Neural progenitor cell (in vitro differentiated cells): Measurements from ENCODE around the gene SLC35A5.
"Not testable (repeated sequence)": the region's sequence is repeated elsewhere in the genome, so short reads cannot be mapped to it uniquely, and the experiment has no call there.

Experiments used
- EZH2 ChIP-seq: fragments of 200-600 bp; sonication (generic); IDR thresholded peaks from 2 replicates; pipeline ENCODE4 v1.6.1; 2017; ENCODE audit warnings: antibody characterized with exemption, mild to moderate bottlenecking, moderate library complexity
- EZH2phosphoT487 ChIP-seq: fragments of 200-600 bp; sonication (generic); IDR thresholded peaks from 2 replicates; pipeline ENCODE4 v1.6.1; 2017; ENCODE audit warnings: antibody characterized with exemption
- TF ChIP-seq, protein P1 (sequence below): fragments of 200-600 bp; sonication (generic); IDR thresholded peaks from 2 replicates; pipeline ENCODE4 v1.5.1; 2017; ENCODE audit warnings: antibody characterized with exemption, mild to moderate bottlenecking

DNA sequence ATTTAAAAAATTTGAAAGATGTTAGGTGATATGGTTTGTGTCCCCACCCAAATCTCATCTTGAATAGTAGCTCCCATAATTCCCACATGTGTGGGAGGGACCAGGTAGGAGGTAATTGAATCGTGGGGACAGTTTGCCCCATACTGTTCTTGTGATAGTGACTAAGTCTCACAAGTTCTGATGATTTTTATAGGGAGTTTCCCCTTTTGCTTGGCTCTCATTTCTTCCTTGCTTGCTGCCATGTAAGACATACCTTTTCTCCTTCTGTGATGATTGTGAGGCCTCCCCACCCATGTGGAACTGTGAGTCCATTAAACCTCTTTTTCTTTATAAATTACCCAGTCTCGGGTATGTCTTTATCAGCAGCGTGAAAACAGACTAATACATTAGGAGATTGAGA is 42.9 kb upstream of the SLC35A5 start:
- not testable (repeated sequence) for TF ChIP-seq EZH2, EZH2phosphoT487
- TF ChIP-seq, protein P1, sequence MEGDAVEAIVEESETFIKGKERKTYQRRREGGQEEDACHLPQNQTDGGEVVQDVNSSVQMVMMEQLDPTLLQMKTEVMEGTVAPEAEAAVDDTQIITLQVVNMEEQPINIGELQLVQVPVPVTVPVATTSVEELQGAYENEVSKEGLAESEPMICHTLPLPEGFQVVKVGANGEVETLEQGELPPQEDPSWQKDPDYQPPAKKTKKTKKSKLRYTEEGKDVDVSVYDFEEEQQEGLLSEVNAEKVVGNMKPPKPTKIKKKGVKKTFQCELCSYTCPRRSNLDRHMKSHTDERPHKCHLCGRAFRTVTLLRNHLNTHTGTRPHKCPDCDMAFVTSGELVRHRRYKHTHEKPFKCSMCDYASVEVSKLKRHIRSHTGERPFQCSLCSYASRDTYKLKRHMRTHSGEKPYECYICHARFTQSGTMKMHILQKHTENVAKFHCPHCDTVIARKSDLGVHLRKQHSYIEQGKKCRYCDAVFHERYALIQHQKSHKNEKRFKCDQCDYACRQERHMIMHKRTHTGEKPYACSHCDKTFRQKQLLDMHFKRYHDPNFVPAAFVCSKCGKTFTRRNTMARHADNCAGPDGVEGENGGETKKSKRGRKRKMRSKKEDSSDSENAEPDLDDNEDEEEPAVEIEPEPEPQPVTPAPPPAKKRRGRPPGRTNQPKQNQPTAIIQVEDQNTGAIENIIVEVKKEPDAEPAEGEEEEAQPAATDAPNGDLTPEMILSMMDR: not testable (repeated sequence)
